ENCODE results near the gene CDR2L.
A peak's percentile ranks its signal among the peaks of the same experiment; 100 is the strongest.
"Not testable (repeated sequence)": the region's sequence is repeated elsewhere in the genome, so short reads cannot be mapped to it uniquely, and the experiment has no call there.

CDR2L gene

DNA sequence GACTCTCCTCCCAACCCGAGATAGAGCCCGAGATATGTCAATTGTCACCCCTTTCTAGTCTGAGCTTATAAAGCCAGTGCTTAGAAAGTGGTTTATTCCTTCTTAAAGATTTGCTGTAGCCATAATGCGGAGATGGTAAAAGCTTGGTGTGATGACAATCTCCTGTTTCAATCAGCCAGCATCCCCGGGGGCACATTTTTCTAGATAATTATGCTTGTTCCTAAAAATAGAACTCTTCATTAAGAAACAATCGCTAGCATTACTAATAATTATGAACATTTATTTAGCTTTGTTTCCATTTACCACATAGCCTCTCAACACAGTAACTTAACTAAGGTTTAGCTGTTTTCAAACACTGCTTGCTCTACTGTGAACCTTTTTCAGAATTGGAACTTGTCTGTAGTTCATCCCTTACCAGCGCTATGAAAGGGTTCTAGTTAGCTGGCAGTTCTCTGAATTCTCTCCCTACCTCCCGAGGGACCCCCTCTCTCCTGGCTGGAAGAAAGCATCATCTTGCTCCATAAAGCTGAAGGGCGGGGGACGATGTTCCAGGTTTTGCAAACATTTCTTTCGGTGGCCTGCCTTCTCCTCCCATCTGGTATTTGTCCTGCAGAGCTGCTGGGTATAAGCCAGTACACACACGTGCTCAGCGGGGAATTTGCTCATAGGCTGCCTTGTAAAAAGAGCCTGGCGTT lies 24.1 kb downstream of the CDR2L start:
- peak; percentile 24 for DNase-seq

DNA sequence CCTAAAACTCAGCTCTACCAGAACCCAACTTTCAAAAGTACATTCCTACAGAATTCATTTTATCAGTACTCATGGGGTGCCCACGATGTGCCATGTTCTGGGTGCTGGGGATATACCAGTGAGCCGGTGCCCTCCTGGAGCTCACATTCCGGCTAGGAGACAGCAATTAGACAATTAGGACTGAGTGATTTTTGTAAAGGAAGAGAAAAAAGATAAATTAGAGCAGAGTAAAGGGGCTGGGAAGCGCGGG lies 24.6 kb downstream of the CDR2L start:
- DNase-seq: no peak

DNA sequence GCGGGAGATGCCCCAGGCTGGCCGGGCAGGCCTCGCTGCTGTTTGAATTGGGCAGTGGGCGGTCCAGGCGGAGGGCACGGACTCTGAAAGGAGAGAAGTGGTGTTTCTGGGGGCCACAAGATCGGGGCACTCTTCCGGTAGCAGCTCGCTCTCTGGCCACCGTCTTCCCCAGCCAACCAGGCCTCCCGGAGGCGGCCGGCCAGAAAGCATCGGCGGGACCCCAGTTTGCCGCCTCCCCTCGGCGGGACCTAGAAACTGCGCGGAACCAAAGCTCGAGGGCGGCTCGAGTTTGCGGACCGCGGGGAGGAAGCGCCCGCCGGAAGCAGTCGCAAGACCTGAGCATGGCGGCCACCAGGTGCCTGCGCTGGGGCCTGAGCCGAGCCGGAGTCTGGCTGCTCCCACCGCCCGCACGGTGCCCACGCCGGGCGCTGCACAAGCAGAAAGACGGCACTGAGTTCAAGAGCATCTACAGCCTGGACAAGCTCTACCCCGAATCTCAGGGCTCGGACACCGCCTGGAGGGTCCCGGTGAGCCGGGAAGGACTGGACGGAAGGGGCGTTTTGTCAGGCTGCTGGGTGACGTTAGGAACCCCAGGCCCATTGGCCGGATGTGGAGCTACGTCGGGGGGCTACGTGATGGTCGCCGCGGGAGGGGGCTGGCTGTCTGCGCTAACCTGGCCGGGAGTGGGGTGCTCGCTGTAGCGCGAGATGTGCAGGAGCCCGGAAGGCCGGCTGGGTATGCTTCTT lies 25.1 kb downstream of the CDR2L start, which contains the start of gene MRPL58:
TSS of gene MRPL58 (plus strand) at position 325 of the 746 bp plus-strand sequence. CDS start at position 342, 17 bp downstream.
- peak; percentile 57 for DNase-seq

DNA sequence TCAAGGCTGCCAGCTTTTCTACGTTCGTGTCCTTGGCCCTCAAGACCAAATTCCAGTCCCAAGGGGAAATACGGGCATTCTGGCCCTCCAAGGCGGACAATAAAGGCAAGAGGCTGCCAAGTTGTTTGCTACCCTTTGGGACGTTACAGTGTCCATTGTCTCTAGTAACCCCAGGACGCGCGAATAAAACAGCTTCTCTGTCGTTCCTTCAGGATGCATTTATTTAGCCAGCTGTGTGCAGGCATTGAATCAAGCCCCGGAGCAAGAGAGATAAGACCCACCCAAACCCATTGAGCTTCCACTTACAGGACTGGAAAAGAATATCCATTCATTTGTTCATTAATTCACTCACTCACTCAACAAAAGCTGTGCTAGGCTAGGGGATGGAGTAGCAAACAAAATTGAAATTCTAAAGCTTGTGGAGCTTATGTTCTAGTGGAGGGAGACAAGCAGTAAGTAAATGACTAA lies 25.7 kb downstream of the CDR2L start:
- DNase-seq: peak; percentile 43

DNA sequence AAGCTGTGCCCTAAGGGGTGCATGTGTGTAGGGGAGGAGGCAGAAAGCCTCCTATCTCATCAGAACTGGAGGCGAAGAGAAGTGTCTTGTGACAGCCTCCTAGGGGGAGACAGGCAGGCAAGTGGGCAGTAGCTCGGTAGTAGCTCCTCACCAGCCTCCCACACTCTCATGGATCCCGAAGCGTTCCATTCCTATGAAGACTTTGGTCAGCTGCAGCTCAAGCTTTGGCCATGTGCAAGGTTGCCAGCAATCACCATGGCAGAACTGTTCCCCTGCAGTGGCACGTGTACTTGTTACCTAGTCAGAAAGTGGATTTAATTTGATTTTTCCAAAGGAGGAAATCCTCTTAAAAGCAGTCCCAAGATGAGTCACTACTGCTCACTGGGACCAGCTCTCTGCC lies 31.7 kb downstream of the CDR2L start:
- no peak for DNase-seq

DNA sequence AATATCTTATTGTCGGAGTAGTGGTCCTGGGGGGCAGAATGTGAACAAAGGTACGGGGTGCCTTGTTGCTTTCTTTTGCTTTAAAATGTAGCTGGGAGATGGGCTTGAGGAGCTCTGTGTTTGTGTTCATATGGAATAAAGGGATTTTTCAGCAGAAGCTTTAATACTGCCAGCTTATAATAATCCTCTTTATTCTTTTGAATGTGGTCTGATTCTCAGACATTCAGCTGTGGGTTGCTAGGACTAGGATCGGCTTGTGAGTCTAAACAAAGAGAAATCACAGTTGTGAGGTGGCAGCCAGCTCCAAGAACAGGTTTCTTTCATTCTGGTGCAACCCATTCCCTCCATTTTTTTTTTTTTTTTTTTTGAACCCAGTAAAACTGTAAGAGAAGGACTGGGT lies 32.3 kb downstream of the CDR2L start:
- no peak for DNase-seq

DNA sequence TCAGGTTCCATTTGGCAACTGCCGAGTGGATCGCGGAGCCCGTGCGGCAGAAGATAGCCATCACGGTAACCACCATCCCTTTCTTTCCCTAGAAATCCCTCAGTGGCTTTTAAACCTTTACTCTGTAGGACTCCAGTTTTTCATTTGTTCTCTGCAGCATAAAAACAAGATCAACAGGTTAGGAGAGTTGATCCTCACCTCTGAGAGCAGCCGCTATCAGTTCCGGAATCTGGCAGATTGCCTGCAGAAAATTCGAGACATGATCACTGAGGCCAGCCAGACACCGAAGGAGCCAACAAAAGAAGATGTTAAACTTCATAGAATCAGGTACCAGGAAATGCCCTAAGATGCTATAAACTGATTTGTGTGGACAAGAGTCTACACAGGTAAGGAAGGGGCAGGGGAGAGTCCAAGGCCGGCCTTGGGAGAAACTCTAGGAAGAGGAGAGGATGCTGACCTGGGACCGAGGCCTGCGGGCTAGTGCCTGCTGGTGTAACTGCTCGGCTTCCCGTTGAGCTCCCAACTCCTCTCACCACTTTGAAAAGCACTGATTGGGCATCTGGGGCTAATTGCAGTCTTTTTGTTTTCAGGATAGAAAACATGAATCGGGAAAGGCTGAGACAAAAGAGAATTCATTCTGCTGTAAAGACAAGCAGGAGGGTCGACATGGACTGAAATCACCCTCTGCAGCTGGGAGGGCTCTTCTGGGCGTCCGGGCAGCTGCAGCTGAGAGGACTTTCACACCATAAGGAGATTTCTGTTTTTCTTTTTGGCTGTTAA lies 33.1 kb downstream of the CDR2L start:
- DNase-seq: no peak

DNA sequence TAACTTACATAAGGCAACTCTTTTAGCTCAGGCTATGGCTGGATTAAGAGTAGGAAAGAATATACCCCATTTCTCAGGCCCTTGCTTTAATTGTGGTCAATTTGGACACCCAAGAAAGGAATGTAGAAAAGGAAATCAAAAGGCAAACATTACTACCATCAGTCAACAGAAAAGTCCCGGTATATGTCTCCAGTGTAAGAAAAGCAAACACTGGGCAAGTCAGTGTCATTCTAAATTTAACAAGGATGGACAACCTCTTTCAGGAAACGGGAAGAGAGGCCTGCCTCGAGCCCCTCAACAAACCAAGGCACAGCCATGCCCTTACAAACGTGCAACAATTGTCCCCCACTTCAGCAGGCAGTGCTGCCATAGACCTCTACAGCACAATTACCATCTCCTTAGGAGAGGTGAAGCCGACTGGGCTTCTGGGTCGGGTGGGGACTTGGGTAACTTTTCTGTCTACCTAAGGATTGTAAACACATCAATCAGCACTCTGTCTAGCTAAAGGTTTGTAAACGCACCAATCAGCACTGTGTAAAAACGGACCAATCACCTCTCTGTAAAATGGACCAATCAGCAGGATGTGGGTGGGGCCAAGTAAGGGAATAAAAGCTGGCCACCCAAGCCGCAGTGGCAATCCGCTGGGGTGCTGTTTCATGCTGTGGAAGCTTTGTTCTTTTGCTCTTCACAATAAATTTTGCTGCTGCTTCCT lies 37.4 kb downstream of the CDR2L start:
- no peak for DNase-seq

DNA sequence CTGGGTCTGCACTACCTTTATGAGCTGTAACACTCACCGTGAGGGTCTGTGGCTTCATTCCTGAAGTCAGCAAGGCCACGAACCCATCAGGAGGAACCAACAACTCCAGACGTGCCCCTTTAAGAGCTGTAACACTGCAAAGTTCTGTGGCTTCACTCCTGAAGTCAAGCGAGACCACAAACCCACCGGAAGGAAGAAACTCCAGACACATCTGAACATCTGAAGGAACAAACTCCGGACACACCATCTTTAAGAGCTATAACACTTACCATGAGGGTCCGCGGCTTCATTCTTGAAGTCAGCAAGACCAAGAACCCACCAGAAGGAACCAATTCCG lies 37.9 kb downstream of the CDR2L start:
- not testable (repeated sequence) for DNase-seq

DNA sequence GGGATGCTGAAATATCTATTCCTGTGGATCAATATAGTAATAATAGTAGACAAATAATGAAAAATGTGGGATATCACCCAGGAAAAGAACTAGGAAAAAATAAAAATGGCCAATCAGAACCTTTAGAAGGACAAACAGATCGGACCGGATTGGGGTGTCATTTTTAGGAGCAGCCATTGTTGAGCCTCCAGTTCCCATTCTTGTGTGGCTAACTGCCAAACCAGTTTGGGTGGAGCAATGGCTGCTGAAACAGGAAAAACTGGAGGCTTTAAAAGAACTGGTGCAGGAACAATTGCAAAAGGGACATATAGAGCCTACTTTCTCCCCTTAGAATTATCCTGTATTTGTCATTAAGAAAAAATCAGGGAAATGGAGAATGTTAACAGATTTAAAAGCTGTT lies 39.2 kb downstream of the CDR2L start:
- not testable (repeated sequence) for DNase-seq

DNA sequence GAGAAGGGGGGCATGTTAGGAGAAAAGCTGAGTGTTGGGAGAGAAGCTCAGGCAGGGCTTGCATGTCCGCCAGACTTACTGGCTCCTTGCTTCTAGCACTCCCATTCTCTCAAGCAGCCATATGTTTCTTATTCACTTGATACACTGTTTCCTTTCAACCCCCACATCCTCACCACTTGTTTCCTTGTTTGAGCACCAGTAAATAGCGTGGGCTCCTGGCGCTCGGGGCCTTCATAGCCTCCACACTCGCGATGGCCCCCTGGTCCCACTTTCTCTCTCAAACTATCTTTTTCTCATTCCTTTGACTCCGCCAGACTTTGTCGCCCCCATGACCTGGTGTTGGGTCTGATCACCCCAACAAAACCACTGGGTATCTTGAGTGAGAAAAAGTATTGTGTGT lies 42.7 kb downstream of the CDR2L start:
- no peak for DNase-seq

DNA sequence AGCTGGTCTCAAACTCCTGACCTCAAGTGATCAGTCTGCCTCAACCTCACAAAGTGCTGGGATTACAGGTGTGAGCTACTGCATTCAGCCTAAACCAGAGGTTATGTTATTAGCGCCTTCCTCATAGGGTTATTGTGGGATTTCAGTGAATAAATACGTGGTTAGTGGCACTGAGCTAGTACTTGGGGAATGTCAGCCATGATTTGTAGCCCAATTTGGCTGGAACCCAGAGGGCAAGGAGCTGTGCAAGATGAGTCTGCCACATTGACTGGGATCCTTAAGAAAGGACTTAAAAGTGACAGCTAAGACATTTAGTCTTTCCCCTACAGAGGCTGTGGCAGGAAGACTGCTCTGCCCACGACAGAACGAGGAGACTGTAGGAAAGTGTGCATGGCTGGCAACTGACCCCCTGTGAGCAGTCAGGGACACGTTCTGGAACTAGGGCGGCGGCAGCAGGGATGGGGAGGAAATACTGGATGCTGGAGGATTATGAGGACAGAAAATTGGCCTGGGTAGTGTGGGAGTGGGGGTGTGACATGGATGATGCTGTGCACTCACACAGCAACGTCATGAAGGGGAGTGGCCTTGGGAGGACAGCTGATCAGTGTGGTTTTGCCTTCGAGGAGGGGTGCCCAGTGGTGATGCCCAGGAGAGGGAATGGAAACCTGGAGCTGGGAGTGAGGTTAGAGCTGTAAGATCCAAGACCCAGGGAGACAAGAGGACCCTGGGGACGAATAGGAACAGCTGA lies 44.7 kb downstream of the CDR2L start:
- no peak for DNase-seq

DNA sequence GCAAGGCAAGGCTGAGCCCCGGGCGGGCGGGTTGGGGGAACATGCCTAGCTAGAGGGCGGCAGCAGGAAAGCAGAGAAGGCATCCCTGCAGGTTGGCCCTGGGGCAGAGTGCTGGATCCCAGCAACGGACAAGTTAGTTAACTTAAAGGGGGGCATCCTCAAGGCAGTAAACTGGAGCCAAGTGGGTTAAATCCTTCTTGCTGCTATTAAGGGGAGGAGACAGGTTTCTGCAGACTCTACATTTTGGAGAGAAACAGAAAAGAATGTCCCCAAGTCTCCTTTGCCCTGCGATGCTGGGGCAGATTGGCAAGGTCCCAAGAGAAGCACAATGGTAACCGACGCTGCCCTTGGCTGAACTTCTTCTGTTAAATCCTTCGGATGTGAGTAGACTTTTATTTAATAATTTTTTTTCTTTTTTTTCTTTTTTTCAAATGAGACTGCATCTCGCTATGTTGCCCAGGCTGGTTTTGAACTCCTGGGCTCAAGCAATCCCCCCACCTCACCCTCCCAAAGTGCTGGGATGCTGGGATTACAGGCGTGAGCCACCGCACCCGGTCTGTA lies 45.4 kb downstream of the CDR2L start:
- DNase-seq: no peak

DNA sequence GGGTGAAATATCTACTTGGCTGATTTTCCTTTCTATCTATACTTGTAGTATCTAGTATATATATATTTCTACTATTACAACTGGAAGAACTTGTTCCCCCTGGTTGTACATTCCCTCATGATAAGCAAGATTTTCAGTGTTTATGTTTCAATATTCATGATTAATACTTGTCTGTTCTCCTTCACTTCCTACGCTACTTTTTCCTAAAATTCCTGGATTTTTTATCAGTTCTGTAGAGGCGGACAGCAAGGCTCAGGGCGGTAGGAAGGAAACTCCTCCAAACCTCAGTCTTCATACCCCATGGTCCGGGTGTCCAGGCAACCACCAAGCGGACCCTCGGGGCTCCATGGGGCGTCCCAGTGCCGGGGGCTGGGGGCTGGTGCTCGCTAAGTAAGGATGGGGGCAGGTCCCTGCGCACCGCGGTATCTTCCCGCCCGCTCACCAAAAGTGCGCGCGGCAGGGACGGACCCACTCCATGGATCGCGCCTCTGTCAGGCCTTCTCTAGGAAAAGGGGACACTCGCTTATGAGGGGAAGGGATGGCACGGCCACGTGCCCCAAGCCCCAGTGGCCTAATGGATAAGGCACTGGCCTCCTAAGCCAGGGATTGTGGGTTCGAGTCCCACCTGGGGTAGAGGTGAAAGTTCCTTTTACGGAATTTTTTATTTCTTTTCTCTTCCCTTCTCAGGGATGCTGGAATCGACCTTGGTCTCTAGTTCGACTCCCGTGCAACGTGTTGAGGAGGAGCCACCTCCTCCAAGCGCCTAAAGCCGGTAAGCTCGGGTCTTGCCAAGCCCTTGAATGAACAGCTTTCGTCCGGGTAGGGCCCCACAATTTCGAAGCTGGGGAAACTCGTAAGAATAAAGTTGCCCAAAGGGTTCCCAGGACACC lies 46.2 kb downstream of the CDR2L start:
- DNase-seq: peak; percentile 43

DNA sequence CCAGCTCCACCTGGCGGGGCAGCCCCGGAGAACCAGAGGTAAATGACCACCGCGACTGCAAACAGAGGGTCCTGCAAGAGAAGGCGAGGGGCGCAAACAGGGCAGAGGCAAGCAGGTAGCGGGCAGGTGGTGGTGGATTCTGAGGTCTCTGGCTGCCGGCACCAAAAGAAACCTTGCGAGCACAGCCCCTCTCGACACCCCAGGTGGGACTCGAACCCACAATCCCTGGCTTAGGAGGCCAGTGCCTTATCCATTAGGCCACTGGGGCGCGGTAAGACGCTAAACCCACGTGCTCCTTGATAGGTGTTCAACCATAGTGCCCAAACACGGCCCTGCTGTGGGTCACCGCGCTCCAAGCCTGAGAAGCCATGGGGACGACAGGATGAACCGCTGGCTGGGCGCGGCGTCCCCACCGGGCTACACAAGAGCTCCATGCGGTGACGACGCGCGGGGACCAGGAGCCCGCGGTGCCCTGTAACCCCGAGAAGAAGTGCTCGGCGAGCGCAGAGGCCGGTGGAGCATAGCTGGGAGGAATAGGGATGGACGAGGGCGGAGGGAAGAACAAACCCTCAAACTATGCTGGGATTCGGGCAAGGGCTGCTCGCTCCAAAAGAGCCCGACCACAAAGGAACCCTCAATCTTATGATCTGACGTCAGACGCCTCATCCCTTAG lies 46.9 kb downstream of the CDR2L start:
- DNase-seq: peak; percentile 47

DNA sequence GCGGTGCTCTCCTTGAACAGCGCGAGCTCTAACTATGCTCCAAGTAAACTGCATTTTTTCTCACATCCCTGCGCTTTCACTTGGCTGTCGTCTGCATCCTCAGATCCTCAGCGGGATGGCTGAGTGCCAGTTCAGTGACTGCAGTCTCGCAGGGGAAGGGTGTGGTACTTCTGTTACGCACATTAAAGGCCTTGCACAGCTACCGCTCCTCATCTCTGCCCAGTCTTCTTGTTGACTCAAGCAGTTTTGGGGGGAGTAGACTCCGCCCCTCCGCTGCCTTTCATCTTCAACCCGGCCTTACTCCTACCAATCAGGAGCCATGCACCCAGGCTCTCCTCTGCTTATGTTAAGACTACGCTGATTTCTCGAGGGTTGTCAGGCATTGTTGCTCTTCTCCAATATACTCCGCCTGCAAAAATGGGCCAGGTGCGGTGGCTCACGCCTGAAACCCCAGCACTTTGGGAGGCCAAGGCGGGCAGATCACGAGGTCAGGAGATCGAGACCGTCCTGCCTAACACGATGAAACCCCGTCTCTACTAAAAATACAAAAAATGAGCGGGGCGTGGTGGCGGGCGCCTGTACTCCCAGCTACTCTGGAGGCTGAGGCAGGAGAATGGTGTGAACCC lies 49.3 kb downstream of the CDR2L start:
- peak; percentile 32 for DNase-seq

DNA sequence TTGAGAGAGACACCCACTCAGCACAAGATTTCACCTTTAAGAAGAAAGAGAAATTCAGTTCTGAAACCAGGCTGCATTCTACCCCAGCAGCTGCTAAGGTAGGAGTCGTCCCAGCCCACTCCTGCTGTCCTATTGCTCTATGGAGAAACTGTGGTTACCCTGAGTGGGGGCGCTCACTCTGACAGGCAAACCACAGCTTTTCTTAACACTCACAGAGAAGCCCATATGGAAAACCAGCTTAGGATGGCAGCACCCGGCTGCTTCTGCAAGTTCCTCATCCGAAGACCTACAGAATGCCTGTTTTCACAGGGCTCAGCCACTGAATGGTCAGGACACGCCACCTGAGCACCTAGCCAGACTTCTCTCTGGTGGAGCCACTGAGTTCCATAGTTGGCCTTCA lies 51.8 kb downstream of the CDR2L start:
- no peak for DNase-seq

DNA sequence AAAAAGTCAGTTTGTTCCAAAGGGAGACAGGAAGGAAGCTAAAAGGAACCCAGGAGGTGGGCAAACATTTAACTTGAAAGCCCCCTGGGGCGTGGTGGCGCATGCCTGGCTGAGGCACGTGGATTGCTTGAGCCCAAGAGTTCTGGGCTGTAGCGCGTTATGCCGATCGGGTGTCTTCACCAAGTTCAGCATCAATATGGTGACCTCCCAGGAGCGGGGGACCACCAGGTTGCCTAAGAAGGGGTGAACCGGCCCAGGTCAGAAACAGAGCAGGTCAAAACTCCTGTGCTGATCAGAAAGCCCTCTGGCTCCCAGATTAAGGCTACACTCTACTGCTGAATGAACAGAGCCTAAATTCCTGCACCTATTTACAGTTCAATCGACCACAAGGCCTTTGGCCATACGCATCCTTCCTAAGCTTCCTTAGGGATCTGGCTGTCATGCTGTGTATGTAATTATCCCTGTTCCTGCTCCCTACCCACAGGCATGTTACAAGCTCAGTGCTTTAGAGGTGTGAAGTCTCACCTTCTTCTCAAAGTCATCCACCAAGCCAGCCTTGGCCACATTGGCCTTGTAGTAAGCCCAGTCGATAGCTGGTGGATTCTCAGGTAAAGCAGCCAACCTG lies 54.3 kb downstream of the CDR2L start:
- DNase-seq: no peak

DNA sequence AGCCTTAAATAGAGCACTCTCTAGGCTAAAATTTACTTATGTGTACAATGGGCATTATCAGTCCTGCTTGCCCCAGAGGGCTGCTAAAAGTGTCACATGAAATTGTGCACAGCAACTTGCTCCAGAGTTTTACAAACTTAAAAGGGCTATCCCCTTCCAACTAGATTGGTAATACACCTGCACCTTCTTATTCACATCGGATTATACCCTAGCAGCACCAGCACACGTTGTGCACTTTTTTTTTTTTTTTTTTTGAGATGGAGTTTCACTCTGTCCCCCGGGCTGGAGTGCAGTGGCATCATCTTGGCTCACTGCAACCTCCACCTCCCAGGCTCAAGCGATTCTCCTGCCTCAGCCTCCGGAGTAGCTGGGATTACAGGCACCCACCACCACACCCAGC lies 56.4 kb downstream of the CDR2L start:
- DNase-seq: not testable (repeated sequence)

DNA sequence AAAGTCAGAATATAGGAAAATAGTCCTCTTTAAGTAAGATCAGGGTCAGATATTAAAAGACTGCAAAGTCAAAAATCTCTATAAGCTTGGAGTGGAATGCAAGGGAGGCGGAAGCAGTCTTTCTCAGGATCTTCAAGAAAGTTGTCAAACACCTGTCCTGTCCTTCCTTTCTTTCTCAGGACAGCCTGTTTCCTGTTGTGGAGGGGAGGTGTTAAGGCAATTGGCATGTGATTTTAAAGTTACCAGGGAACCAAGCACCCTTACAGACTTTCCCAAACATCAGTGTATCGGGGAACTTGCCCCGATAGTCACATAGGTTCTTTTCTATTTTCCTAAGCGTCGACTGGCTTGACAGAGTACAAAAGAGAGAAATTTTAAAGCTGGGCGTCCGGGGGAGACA lies 57.3 kb downstream of the CDR2L start:
- DNase-seq: no peak

All from DMS79 treated with DMSO at 0.1 percent for 48 hours (cell line).